Cardiac fibroblast (primary cell): ENCODE data around the gene CHCHD6.

Experiments used
- DNase-seq, 2 donors: peaks; one replicate each; pipeline versions ENCODE4 v3.0.0 to v3.0.0-alpha.2; 2010; ENCODE audit warnings: low read depth in 2 of 2
- H3K4me3 ChIP-seq, 2 donors: replicated peaks in 1 of 2; 1 replicate in 1 of 2; 2 replicates in 1 of 2; pipeline ENCODE4 v1.5.1; 2011; ENCODE audit warnings: low read depth in 2 of 2, low read length in 2 of 2, mild to moderate bottlenecking in 2 of 2, moderate library complexity in 1 of 2
- CTCF ChIP-seq: IDR thresholded peaks from one replicate; pipeline ENCODE4 v1.5.1; 2011; ENCODE audit warnings: low read depth, mild to moderate bottlenecking, low read length, inconsistent platforms

Gene CHCHD6

DNA sequence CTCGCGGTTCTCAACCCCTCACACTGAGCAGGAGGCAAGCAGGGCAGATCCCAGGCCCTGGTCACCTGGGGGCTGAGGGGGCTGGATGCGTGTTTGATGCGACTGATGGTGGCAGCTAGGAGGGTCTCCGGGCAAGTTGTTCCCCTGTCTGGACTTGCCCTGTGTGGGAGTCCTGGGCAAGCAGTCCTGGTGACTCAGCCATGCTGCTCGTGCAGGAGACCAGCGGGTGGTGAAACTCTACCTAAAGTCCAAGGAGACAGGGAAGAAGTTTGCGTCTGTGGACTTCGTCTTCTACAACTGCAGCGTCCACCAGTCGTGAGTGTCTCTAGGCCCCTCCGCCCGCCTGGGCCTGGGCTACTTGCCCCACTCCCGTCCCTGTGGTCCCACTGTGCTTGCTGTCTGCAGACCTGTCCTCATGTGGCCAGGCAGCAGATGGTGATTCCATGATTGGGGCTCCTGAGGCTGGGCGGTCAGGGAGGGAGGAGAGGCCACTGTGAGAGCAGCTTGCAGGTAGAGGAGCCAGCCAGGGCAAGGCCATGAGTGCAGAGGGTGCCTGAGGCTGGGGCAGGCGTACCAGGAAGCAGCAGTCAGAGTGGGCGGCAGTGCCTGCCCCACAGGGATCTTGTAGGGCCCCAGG lies 301.9 kb downstream of the CHCHD6 start:
- peak; percentile 17 to 39 for DNase-seq
- H3K4me3 ChIP-seq: no peak overlapping the region
- no peak for TF ChIP-seq CTCF

GRCh38 chr3:127006781-127007436 lies 302.9 kb downstream of the CHCHD6 start:
- DNase-seq: peak in 1 of 2 donors; percentile 22
- TF ChIP-seq CTCF: no peak
- H3K4me3 ChIP-seq: no peak overlapping the region

DNA sequence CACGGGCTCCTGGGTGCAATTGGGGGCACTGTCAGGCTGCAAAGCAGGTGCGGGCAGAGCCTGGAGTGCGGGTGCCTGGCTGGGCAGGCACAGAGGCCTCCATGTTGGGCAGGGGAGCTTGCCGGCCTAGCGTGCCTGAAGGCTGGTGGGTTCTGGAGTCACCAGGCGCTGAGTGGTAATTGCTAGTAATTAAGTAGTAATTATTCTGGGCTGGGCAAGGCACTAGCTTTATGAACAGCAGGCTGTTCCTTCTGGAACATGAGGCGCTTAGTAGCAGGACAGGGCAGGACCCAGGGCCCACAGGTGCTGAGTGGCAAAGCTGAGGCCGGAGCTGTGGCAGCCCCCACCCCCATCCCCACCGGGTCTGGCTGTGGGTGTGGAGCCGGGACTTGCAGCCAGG lies 304.2 kb downstream of the CHCHD6 start:
- no peak for DNase-seq
- no peak for TF ChIP-seq CTCF
- no peak overlapping the region for H3K4me3 ChIP-seq

DNA sequence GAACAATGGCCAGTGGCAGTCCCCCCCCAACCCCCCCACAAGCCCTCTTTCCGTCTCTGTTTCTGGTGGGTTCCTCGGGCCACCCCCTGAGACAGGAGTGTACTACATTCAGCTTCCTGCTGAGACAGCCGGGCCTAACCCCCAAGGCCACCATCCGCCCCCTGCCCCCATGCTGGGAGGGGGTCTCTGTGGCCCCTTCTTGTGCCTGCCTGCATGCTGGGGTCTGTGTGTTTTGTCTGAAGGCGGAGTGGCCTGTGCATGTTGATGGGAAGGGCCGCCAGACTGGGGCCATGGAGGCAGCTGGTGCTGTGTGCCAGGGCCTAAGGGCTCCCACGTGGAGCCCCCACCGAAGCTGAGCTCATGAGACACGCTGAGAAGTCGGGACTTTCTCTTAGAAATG lies 305.5 kb downstream of the CHCHD6 start:
- no peak for TF ChIP-seq CTCF
- no peak for DNase-seq
- no peak overlapping the region for H3K4me3 ChIP-seq
